ENCODE data around the gene MAIP1. TPM values are rescaled to one million over a fixed set of nuclear protein-coding genes. Genes with fewer than 3 reads are reported as not detected.

The MAIP1 gene
- total RNA-seq, 1 donor from 2014 or later: 18.1 TPM

DNA sequence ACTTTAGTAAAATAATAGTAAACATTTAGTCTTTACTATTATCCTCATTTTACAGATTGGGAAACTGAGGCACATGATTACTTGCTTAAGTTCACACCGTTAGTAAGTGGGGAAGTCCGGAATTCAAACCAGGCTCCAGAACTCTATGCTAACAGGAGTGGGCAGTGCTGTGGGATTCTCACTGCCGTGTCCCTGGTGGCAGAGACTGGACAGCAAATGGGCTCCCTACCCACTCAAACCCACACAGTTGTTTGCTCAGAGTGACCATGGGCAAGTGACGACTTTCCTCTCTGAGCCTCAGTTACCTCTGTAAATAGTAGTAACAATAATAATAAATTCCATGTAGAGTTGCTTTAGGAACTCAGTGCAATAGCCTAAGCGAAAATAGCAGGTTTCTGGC, 24.0 kb downstream of the MAIP1 start:
- no peak for DNase-seq
- Mint-ChIP-seq H3K4me1 (ENCODE audit: low read depth, unreplicated experiment) (peaks cover 9% of the 10 kb centered on the region), H3K36me3 (ENCODE audit: unreplicated experiment) (no peaks in the 10 kb centered on the region), H3K4me3 (ENCODE audit: unreplicated experiment) (peak overlapping the region; percentile 64), H3K27ac (ENCODE audit: unreplicated experiment) (no peak overlapping the region), H3K27me3 (ENCODE audit: unreplicated experiment) (no peaks in the 10 kb centered on the region), H3K9me3 (ENCODE audit: unreplicated experiment) (no peaks in the 10 kb centered on the region)
- TF ChIP-seq CTCF (IDR thresholded peaks at IDR 0.05; ENCODE audit: partially characterized antibody, unreplicated experiment): no peak

DNA sequence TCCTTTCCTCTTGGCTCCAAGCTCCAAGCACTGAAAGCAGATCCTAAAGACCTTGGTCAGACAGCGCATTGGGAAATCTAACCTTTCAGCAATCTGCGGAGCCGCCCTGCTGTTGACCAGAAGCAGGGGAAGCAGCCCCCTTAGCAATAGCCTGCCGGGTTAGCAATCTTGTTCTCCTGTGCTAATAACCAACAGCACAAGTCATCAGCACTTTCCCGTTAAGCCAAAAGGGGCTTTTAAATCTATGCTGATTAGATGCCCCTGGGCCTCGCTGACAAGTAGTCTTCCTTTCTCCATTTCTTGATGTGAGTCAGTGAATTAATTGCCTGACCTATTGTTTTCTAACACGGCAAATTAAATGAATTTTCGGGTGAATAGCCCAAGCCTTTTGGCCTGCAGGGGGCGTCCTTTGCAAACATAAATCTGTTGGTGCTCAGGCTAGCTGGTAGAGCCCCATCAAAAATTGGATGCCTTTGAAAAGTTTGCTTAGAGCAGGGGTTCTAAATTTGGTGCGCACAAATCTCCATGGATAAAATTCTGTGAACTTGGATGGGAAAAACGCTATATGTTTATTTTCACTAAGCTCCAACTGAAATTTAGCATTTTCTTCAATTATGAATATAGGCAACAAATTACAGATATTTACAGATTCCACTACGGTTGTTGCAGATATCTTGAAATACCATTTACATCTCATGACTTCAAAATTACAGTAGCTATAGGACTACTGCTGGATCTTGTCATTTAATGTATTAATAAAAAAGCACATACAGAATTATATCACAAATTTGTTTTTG, 24.6 kb downstream of the MAIP1 start:
- Mint-ChIP-seq H3K27me3 (ENCODE audit: unreplicated experiment) (no peaks in the 10 kb centered on the region), H3K4me1 (ENCODE audit: low read depth, unreplicated experiment) (peaks cover 9% of the 10 kb centered on the region), H3K9me3 (ENCODE audit: unreplicated experiment) (no peaks in the 10 kb centered on the region), H3K4me3 (ENCODE audit: unreplicated experiment) (peak overlapping the region; percentile 64), H3K36me3 (ENCODE audit: unreplicated experiment) (no peaks in the 10 kb centered on the region), H3K27ac (ENCODE audit: unreplicated experiment) (peak overlapping the region; percentile 30)
- peak; percentile 94 for DNase-seq
- TF ChIP-seq CTCF (IDR thresholded peaks at IDR 0.05; ENCODE audit: partially characterized antibody, unreplicated experiment): peak; percentile 98

DNA sequence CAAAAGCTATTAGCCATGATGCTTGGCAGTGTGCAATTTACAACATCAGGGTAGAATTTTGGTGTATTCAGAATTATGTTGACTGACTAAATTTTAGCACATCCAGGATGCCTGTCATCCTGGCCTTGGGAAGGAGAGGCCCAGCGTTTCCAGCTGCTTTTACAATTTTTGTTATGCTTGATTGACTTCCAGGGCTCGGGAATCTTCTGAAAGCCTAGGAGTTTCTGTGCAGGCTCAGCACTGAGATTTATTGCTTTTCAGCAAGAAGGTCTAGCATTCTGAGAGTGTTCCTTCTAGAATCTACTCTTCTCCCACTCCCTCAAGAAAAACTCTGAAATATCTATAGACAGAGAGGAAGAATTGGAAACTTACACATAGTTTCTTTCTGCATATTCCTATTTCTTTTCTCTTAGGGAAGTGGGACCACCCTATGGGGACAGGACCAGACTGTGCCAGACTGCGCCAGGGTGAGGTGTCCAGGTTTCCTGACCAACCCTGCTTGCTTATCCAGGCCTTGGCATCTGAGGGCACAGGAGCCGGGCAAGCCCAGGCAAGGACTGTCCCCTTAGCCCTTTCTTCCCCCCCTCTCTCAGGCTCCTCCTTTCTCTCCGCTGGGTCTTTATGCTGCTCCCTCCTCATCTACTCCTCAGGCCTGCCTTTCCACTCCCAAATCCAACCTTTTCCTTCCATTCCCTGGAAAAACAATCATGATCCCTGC, 26.9 kb downstream of the MAIP1 start:
- Mint-ChIP-seq H3K27me3 (ENCODE audit: unreplicated experiment) (no peaks in the 10 kb centered on the region), H3K4me1 (ENCODE audit: low read depth, unreplicated experiment) (peaks cover 11% of the 10 kb centered on the region), H3K36me3 (ENCODE audit: unreplicated experiment) (no peaks in the 10 kb centered on the region), H3K4me3 (ENCODE audit: unreplicated experiment) (no peak overlapping the region), H3K27ac (ENCODE audit: unreplicated experiment) (no peak overlapping the region), H3K9me3 (ENCODE audit: unreplicated experiment) (no peaks in the 10 kb centered on the region)
- TF ChIP-seq CTCF (IDR thresholded peaks at IDR 0.05; ENCODE audit: partially characterized antibody, unreplicated experiment): no peak
- DNase-seq: no peak

DNA sequence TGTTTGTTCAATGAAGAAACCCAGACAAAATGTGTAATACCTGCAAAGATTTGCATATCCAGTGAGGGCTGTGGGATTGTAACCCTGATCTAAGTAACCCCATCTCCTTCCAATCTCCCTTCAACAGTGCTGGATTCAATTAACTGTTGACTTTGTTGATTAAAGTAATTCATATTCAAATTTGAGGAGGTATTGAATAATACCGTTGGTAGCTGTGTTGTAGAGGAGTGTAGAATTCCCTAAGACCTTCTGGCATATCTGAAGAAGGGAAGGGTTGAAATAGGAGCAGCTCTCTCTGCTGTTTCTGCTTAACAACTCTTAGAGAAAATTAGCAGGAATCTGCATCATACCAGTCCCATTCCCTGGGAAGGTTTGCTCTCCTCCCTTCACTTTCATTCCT, 28.2 kb downstream of the MAIP1 start:
- no peak for TF ChIP-seq CTCF (IDR thresholded peaks at IDR 0.05; ENCODE audit: partially characterized antibody, unreplicated experiment)
- Mint-ChIP-seq H3K4me3 (ENCODE audit: unreplicated experiment) (no peak overlapping the region), H3K27me3 (ENCODE audit: unreplicated experiment) (no peaks in the 10 kb centered on the region), H3K36me3 (ENCODE audit: unreplicated experiment) (no peaks in the 10 kb centered on the region), H3K4me1 (ENCODE audit: low read depth, unreplicated experiment) (peaks cover 11% of the 10 kb centered on the region), H3K27ac (ENCODE audit: unreplicated experiment) (no peak overlapping the region), H3K9me3 (ENCODE audit: unreplicated experiment) (no peaks in the 10 kb centered on the region)
- DNase-seq: no peak

DNA sequence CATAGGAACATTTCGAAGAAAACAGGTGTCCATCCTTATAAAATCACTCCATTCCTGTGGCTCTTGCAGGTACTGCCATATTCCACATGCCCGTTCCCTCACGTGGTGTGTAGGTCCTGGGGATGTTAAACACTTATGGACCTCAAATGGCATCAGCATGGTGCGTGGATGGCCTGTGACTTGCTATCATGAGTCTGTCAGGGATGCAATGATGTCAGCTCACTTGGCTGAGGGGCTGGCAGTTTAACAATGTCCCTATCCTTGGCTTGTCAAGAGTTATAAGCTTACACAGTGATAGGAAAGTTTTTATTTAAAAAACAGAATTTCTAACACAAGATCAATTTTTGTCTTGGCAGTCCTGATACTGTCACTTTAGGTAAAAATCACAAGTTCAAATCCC, 28.8 kb downstream of the MAIP1 start:
- no peaks in the 10 kb centered on the region for H3K36me3 Mint-ChIP-seq (ENCODE audit: unreplicated experiment)
- no peaks in the 10 kb centered on the region for H3K27me3 Mint-ChIP-seq (ENCODE audit: unreplicated experiment)
- no peak overlapping the region for H3K4me3 Mint-ChIP-seq (ENCODE audit: unreplicated experiment)
- H3K9me3 Mint-ChIP-seq (ENCODE audit: unreplicated experiment): peaks cover 3% of the 10 kb centered on the region
- H3K4me1 Mint-ChIP-seq (ENCODE audit: low read depth, unreplicated experiment): peaks cover 14% of the 10 kb centered on the region
- TF ChIP-seq CTCF (IDR thresholded peaks at IDR 0.05; ENCODE audit: partially characterized antibody, unreplicated experiment): no peak
- DNase-seq: no peak
- no peak overlapping the region for H3K27ac Mint-ChIP-seq (ENCODE audit: unreplicated experiment)

Measured in glutamatergic neuron (in vitro differentiated cells).